CD14-positive monocyte (primary cell): Measurements from ENCODE around the gene AK6. TPM values are rescaled to one million over a fixed set of nuclear protein-coding genes. Genes with fewer than 3 reads are reported as not detected.

Experiments used
- DNase-seq, 3 donors: peaks; one replicate each; pipeline ENCODE4 v3.0.0-alpha.2; 2011 to 2022
- H2AFZ ChIP-seq: 2 replicates; pipeline ENCODE4 v1.6.0; 2012; ENCODE audit warnings: mild to moderate bottlenecking, low read depth, low read length, inconsistent platforms; ENCODE audit not compliant: insufficient read depth, poor library complexity, severe bottlenecking
- H3K27ac ChIP-seq, 2 donors: 1 replicate in 1 of 2; 2 replicates in 1 of 2; pipeline ENCODE4 v1.5.1; 2012 to 2013; ENCODE audit warnings: low read length in 2 of 2, control low read depth in 1 of 2, inconsistent platforms in 1 of 2, low read depth in 1 of 2, mild to moderate bottlenecking in 1 of 2
- H3K27me3 ChIP-seq, 2 donors: one replicate each; pipeline versions ENCODE4 v1.6.0 to v1.6.1; 2011 to 2013; ENCODE audit warnings: low read length in 2 of 2; ENCODE audit not compliant: control insufficient read depth in 2 of 2, insufficient read depth in 2 of 2
- H3K36me3 ChIP-seq, 2 donors: replicated peaks in 1 of 2; 1 replicate in 1 of 2; 2 replicates in 1 of 2; pipeline versions ENCODE4 v1.5.1 to v1.6.1; 2012 to 2013; ENCODE audit warnings: low read length in 2 of 2, control low read depth in 1 of 2, inconsistent platforms in 1 of 2, mild to moderate bottlenecking in 1 of 2; ENCODE audit not compliant: insufficient read depth in 2 of 2, control insufficient read depth in 1 of 2
- H3K4me1 ChIP-seq, 2 donors: 1 replicate in 1 of 2; 2 replicates in 1 of 2; pipeline versions ENCODE4 v1.5.1 to v1.6.1; 2012 to 2013; ENCODE audit warnings: low read length in 2 of 2, control low read depth in 1 of 2, inconsistent platforms in 1 of 2, mild to moderate bottlenecking in 1 of 2, moderate library complexity in 1 of 2; ENCODE audit not compliant: insufficient read depth in 2 of 2, control insufficient read depth in 1 of 2
- H3K4me2 ChIP-seq: replicated peaks from 2 replicates; pipeline ENCODE3; 2012; ENCODE audit warnings: low read length, moderate library complexity, mild to moderate bottlenecking; ENCODE audit not compliant: poor library complexity, severe bottlenecking; ENCODE audit errors: extremely low read depth
- H3K4me3 ChIP-seq, 3 experiments: fragments of 200-600 bp in 1 of 3; sonication (generic) in 1 of 3; replicated peaks in 1 of 3; 1 replicate in 2 of 3; 2 replicates in 1 of 3; pipeline ENCODE4 v1.5.1; 2011 to 2013; ENCODE audit warnings: low read length in 3 of 3, mild to moderate bottlenecking in 3 of 3, control low read depth in 2 of 3, low read depth in 2 of 3, inconsistent platforms in 1 of 3, moderate library complexity in 1 of 3
- H3K79me2 ChIP-seq: 2 replicates; pipeline ENCODE4 v1.6.0; 2012; ENCODE audit warnings: mild to moderate bottlenecking, control low read depth, inconsistent platforms, low read length, moderate library complexity; ENCODE audit not compliant: insufficient read depth
- H3K9ac ChIP-seq: 2 replicates; pipeline ENCODE4 v1.6.0; 2017; ENCODE audit warnings: low read length, mild to moderate bottlenecking; ENCODE audit not compliant: insufficient read depth, poor library complexity, severe bottlenecking
- H3K9me3 ChIP-seq, 2 donors: replicated peaks in 1 of 2; 1 replicate in 1 of 2; 2 replicates in 1 of 2; pipeline versions ENCODE4 v1.5.1 to v1.6.1; 2012 to 2013; ENCODE audit warnings: low read length in 2 of 2, control low read depth in 1 of 2; ENCODE audit not compliant: control insufficient read depth in 1 of 2, insufficient read depth in 1 of 2
- H4K20me1 ChIP-seq: 2 replicates; pipeline ENCODE4 v1.6.0; 2012; ENCODE audit warnings: mild to moderate bottlenecking, low read length, control low read depth, moderate library complexity; ENCODE audit not compliant: insufficient read depth
- H3K27ac Mint-ChIP-seq, 7 donors: one replicate each; pipeline ENCODE4 v1.8.0; 2020; ENCODE audit warnings: mild to moderate bottlenecking in 7 of 7, mixed read lengths in 7 of 7, moderate library complexity in 6 of 7, inconsistent platforms in 2 of 7
- H3K27me3 Mint-ChIP-seq, 3 donors: one replicate each; pipeline ENCODE4 v1.8.0; 2021 to 2022; ENCODE audit warnings: low read depth in 3 of 3, mild to moderate bottlenecking in 3 of 3, mixed read lengths in 3 of 3, moderate library complexity in 3 of 3, inconsistent platforms in 1 of 3
- H3K36me3 Mint-ChIP-seq, 2 donors: one replicate each; pipeline ENCODE4 v1.8.0; 2020; ENCODE audit warnings: mixed read lengths in 2 of 2, inconsistent platforms in 1 of 2, mild to moderate bottlenecking in 1 of 2
- H3K4me1 Mint-ChIP-seq: one replicate; pipeline ENCODE4 v1.8.0; 2020; ENCODE audit warnings: mild to moderate bottlenecking, mixed read lengths
- H3K4me3 Mint-ChIP-seq, 2 donors: one replicate each; pipeline ENCODE4 v1.8.0; 2020; ENCODE audit warnings: mild to moderate bottlenecking in 2 of 2, mixed read lengths in 2 of 2, moderate library complexity in 1 of 2
- H3K9me3 Mint-ChIP-seq, 7 donors: one replicate each; pipeline ENCODE4 v1.8.0; 2020 to 2022; ENCODE audit warnings: mixed read lengths in 7 of 7, mild to moderate bottlenecking in 6 of 7, moderate library complexity in 6 of 7, inconsistent platforms in 2 of 7
- WGBS: methylation state at CpG from one replicate; pipeline ENCODE4 v1.1.5; 2013; ENCODE audit warnings: missing lambda C conversion rate; ENCODE audit not compliant: insufficient coverage; 5-methylcytosine and 5-hydroxymethylcytosine counted together
- intact Hi-C, 2 donors: fragments of 100-400 bp; cut with micrococcal nuclease; formaldehyde crosslinking; loops; one replicate each; pipeline versions ENCODE4 v1.15.0 to v1.15.1; 2023
- polyA plus RNA-seq, 3 donors: library from polyadenylated mRNA; depleted of rRNA in 1 of 3; unstranded in 2 of 3; stranded (reverse) in 1 of 3; fragments of 300-500 nt in 2 of 3; fragments of >200 nt in 1 of 3; fragmentation: Illumina TruSeq in 2 of 3; gene quantifications; 1 replicate in 2 of 3; 2 replicates in 1 of 3; pipeline ENCODE4 v1.2.3, GENCODE V29; 2012 to 2021
- TF ChIP-seq, protein P1 (sequence below): fragments of 200-600 bp; IDR thresholded peaks from one replicate; pipeline ENCODE4 v1.8.0; 2022; ENCODE audit warnings: antibody characterized with exemption, mild to moderate bottlenecking

The AK6 gene
- polyA plus RNA-seq, 3 donors, result 7.6 to 50.3 (median 30.6) TPM

GRCh38 chr5:69359699-69360098 is 9.6 kb downstream of the AK6 start:
- peaks cover 51% of the 10 kb centered on the region for H3K79me2 ChIP-seq
- H3K4me1 ChIP-seq, result no peaks in the 10 kb centered on the region
- H3K9ac ChIP-seq, result no peak overlapping the region
- no peak overlapping the region for H3K27ac Mint-ChIP-seq
- peaks cover 28 to 63% of the 10 kb centered on the region in 2 donors for H3K36me3 Mint-ChIP-seq
- DNase-seq, result no peak
- H3K4me3 Mint-ChIP-seq, result no peak overlapping the region
- TF ChIP-seq, protein P1, sequence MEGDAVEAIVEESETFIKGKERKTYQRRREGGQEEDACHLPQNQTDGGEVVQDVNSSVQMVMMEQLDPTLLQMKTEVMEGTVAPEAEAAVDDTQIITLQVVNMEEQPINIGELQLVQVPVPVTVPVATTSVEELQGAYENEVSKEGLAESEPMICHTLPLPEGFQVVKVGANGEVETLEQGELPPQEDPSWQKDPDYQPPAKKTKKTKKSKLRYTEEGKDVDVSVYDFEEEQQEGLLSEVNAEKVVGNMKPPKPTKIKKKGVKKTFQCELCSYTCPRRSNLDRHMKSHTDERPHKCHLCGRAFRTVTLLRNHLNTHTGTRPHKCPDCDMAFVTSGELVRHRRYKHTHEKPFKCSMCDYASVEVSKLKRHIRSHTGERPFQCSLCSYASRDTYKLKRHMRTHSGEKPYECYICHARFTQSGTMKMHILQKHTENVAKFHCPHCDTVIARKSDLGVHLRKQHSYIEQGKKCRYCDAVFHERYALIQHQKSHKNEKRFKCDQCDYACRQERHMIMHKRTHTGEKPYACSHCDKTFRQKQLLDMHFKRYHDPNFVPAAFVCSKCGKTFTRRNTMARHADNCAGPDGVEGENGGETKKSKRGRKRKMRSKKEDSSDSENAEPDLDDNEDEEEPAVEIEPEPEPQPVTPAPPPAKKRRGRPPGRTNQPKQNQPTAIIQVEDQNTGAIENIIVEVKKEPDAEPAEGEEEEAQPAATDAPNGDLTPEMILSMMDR, result no peak
- no peaks in the 10 kb centered on the region for H4K20me1 ChIP-seq
- no CpG with 5 or more reads among the region's 3 CpGs for WGBS
- no peak overlapping the region for H3K4me2 ChIP-seq
- H3K27me3 Mint-ChIP-seq, result no peaks in the 10 kb centered on the region
- H3K27ac ChIP-seq, result no peak overlapping the region
- no peaks in the 10 kb centered on the region for H3K9me3 ChIP-seq
- H3K4me1 Mint-ChIP-seq, result peaks cover 2% of the 10 kb centered on the region
- H3K36me3 ChIP-seq, result peaks cover 31 to 77% of the 10 kb centered on the region in 2 donors
- H3K4me3 ChIP-seq, result no peak overlapping the region
- no peaks in the 10 kb centered on the region for H3K27me3 ChIP-seq
- H3K9me3 Mint-ChIP-seq, result no peaks in the 10 kb centered on the region
- H2AFZ ChIP-seq, result no peak overlapping the region
- intact Hi-C loops, result loop anchor here in 1 of 2 donors (10.0 kb wide), 1 partner anchor 125 kb away; the partner anchor contains the start of gene CDK7

- Histone ChIP-seq H3K9me3 (no peaks in the 10 kb centered on the region), H2AFZ (no peak overlapping the region), H3K4me2 (no peak overlapping the region), H4K20me1 (no peaks in the 10 kb centered on the region), H3K36me3 (peaks cover 38 to 59% of the 10 kb centered on the region in 2 donors), H3K27ac (no peak overlapping the region), H3K27me3 (no peaks in the 10 kb centered on the region), H3K79me2 (no peaks in the 10 kb centered on the region), H3K9ac (no peak overlapping the region), H3K4me3 (no peak overlapping the region), H3K4me1 (no peaks in the 10 kb centered on the region)
- Mint-ChIP-seq H3K4me1 (no peaks in the 10 kb centered on the region), H3K9me3 (peaks cover 0 to 2% (median 0%) of the 10 kb centered on the region in 7 donors), H3K4me3 (no peak overlapping the region), H3K36me3 (peaks cover 42 to 55% of the 10 kb centered on the region in 2 donors), H3K27ac (no peak overlapping the region), H3K27me3 (peaks cover 0 to 4% (median 0%) of the 10 kb centered on the region in 3 donors)
- intact Hi-C loops, result no loop called here
- no peak for DNase-seq
- TF ChIP-seq, protein P1, result no peak
Measured at GRCh38 chr5:69350664-69351063, 18.7 kb downstream of the AK6 start.
